Measurements from ENCODE around the gene PIAS1. TPM values are rescaled to one million over a fixed set of nuclear protein-coding genes. Genes with fewer than 3 reads are reported as not detected.

The PIAS1 gene
- total and polyA plus RNA-seq, 2 donors (not counting 1 experiment from before 2014, with no cell fraction given) = 28.8 to 87.3 TPM

DNA sequence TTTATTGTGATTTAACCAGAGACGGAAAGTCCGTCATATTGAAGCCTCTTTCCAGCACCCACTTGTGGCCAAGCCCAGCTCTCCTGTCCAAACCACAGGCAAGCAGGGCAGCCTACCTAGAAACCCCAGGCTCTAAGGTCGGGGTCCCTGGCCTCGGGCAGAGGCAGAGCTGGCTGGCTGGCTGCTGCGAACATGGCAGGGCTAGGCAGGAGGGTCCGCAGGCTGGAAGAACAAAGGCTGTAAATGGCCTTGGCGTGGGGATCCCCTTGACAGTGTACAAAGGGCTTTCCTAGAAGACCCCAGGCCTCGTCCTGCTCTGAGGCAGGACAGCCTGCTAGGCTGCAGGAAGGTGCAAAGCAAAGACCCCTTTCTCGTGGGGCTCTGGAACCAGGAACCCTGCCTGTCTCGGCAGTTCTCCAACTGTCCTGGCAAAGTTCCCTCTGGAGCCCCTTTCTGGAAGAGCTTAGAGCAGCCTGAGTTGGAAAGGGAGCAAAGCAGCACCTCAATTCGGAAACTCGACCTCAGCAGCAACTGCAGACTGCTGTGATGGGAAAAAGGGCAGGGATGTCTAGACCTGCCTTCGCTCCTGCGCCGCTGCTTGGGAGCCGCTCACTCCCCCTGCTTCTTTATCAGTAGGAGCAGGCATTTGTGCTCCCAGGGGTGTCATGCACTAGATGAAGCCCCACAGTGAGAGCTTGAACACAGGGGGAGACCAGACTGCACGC is 142.5 kb downstream of the PIAS1 start:
- ChIA-PET CTCF (no interaction called here), POLR2A (no interaction called here)
- Histone ChIP-seq H3K79me2 (ENCODE audit: control insufficient read depth, insufficient read depth, low read length) (no peaks in the 10 kb centered on the region), H3K27me3 (replicated peaks in 1 of 4; ENCODE audit: control extremely low read depth in 1 of 4, control insufficient read depth in 3 of 4, insufficient read depth in 4 of 4, low read length in 3 of 4) (no peaks in the 10 kb centered on the region), H3K9ac (ENCODE audit: low read length) (no peak overlapping the region), H3K27ac (ENCODE audit: low read length in 2 of 2) (no peak overlapping the region), H3K36me3 (replicated peaks in 1 of 2; ENCODE audit: control extremely low read depth in 1 of 2, control insufficient read depth in 1 of 2, extremely low read depth in 1 of 2, insufficient read depth in 2 of 2, low read length in 1 of 2) (peaks cover 5 to 14% of the 10 kb centered on the region in 2 experiments), H3K9me3 (ENCODE audit: control extremely low read depth in 1 of 3, control insufficient read depth in 2 of 3, insufficient read depth in 1 of 3, low read length in 2 of 3) (no peaks in the 10 kb centered on the region), H3K4me2 (replicated peaks; ENCODE audit: low read depth, low read length, poor library complexity, severe bottlenecking) (no peak overlapping the region), H4K20me1 (ENCODE audit: control insufficient read depth, insufficient read depth, low read length, poor library complexity, severe bottlenecking) (no peaks in the 10 kb centered on the region), H2AFZ (ENCODE audit: insufficient read depth, low read depth, low read length, poor library complexity, severe bottlenecking) (no peak overlapping the region), H3K4me3 (ENCODE audit: control extremely low read depth in 1 of 5, extremely low read depth in 1 of 5, insufficient read depth in 1 of 5, low read depth in 2 of 5, low read length in 4 of 5) (no peak overlapping the region), H3K4me1 (ENCODE audit: control insufficient read depth in 2 of 2, insufficient read depth in 2 of 2, low read length in 2 of 2) (no peaks in the 10 kb centered on the region)
- Mint-ChIP-seq H3K4me1 (no peaks in the 10 kb centered on the region), H3K27ac (peak overlapping the region; percentile 59), H3K9me3 (ENCODE audit: insufficient read depth) (no peaks in the 10 kb centered on the region), H3K27me3 (no peaks in the 10 kb centered on the region), H3K4me3 (no peak overlapping the region)
- TF ChIP-seq, protein P1, sequence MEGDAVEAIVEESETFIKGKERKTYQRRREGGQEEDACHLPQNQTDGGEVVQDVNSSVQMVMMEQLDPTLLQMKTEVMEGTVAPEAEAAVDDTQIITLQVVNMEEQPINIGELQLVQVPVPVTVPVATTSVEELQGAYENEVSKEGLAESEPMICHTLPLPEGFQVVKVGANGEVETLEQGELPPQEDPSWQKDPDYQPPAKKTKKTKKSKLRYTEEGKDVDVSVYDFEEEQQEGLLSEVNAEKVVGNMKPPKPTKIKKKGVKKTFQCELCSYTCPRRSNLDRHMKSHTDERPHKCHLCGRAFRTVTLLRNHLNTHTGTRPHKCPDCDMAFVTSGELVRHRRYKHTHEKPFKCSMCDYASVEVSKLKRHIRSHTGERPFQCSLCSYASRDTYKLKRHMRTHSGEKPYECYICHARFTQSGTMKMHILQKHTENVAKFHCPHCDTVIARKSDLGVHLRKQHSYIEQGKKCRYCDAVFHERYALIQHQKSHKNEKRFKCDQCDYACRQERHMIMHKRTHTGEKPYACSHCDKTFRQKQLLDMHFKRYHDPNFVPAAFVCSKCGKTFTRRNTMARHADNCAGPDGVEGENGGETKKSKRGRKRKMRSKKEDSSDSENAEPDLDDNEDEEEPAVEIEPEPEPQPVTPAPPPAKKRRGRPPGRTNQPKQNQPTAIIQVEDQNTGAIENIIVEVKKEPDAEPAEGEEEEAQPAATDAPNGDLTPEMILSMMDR (IDR thresholded peaks at IDR 0.05) = no peak
- no peak for TF ChIP-seq EZH2 (IDR thresholded peaks at IDR 0.05; ENCODE audit: borderline replicate concordance, insufficient read depth, low read depth, low read length, poor library complexity, severe bottlenecking)
- intact Hi-C loops (cut with micrococcal nuclease) = no loop called here
- WGBS (ENCODE audit: insufficient coverage) = 94% methylated on average over 17 of the region's 17 CpGs
- DNase-seq (no peak), ATAC-seq (ENCODE audit: low read depth) (no peak)

DNA sequence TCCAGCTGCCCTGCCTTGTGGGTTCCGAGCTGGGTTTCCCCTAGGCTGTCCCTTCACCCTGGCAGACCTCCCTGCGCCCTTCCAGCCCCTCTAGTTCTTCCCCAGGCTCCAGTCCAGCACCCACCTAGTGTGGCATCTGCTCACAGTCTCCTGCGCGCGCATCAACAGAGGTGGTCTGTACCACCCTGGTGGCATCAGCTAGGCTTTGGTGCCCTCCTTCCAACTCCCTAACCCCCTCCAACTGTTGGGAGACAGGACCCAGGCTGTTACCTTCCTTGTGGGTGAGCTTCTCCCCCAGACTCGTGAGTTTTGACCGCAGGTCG is 143.0 kb downstream of the PIAS1 start:
- ATAC-seq (ENCODE audit: low read depth) = no peak
- no peak for TF ChIP-seq EZH2 (IDR thresholded peaks at IDR 0.05; ENCODE audit: borderline replicate concordance, insufficient read depth, low read depth, low read length, poor library complexity, severe bottlenecking)
- TF ChIP-seq, protein P1 (IDR thresholded peaks at IDR 0.05) = no peak
- no peaks in the 10 kb centered on the region for H3K27me3 ChIP-seq (replicated peaks in 1 of 4; ENCODE audit: control extremely low read depth in 1 of 4, control insufficient read depth in 3 of 4, insufficient read depth in 4 of 4, low read length in 3 of 4)
- H3K4me2 ChIP-seq (replicated peaks; ENCODE audit: low read depth, low read length, poor library complexity, severe bottlenecking) = no peak overlapping the region
- Mint-ChIP-seq H3K27me3 (no peaks in the 10 kb centered on the region), H3K4me3 (no peak overlapping the region), H3K4me1 (no peaks in the 10 kb centered on the region), H3K9me3 (ENCODE audit: insufficient read depth) (no peaks in the 10 kb centered on the region), H3K27ac (peak overlapping the region; percentile 59)
- H3K4me3 ChIP-seq (ENCODE audit: control extremely low read depth in 1 of 5, extremely low read depth in 1 of 5, insufficient read depth in 1 of 5, low read depth in 2 of 5, low read length in 4 of 5) = no peak overlapping the region
- no peaks in the 10 kb centered on the region for H3K9me3 ChIP-seq (ENCODE audit: control extremely low read depth in 1 of 3, control insufficient read depth in 2 of 3, insufficient read depth in 1 of 3, low read length in 2 of 3)
- no peak overlapping the region for H3K9ac ChIP-seq (ENCODE audit: low read length)
- peaks cover 3 to 9% of the 10 kb centered on the region in 2 experiments for H3K36me3 ChIP-seq (replicated peaks in 1 of 2; ENCODE audit: control extremely low read depth in 1 of 2, control insufficient read depth in 1 of 2, extremely low read depth in 1 of 2, insufficient read depth in 2 of 2, low read length in 1 of 2)
- no peaks in the 10 kb centered on the region for H3K4me1 ChIP-seq (ENCODE audit: control insufficient read depth in 2 of 2, insufficient read depth in 2 of 2, low read length in 2 of 2)
- intact Hi-C loops (cut with micrococcal nuclease) = no loop called here
- CTCF ChIA-PET = no interaction called here
- H2AFZ ChIP-seq (ENCODE audit: insufficient read depth, low read depth, low read length, poor library complexity, severe bottlenecking) = no peak overlapping the region
- no peaks in the 10 kb centered on the region for H4K20me1 ChIP-seq (ENCODE audit: control insufficient read depth, insufficient read depth, low read length, poor library complexity, severe bottlenecking)
- no peak overlapping the region for H3K27ac ChIP-seq (ENCODE audit: low read length in 2 of 2)
- DNase-seq = no peak
- POLR2A ChIA-PET = no interaction called here
- no peaks in the 10 kb centered on the region for H3K79me2 ChIP-seq (ENCODE audit: control insufficient read depth, insufficient read depth, low read length)
- WGBS (ENCODE audit: insufficient coverage) = 93% methylated on average over 5 of the region's 8 CpGs
